Neural progenitor cell (in vitro differentiated cells): Measurements from ENCODE around the gene PDE4A.

Source experiments
- CTCF ChIP-seq: fragments of 200-600 bp; sonication (generic); IDR thresholded peaks from 2 replicates; pipeline ENCODE4 v1.5.1; 2017; ENCODE audit warnings: antibody characterized with exemption, mild to moderate bottlenecking
- EZH2 ChIP-seq: fragments of 200-600 bp; sonication (generic); IDR thresholded peaks from 2 replicates; pipeline ENCODE4 v1.6.1; 2017; ENCODE audit warnings: antibody characterized with exemption, mild to moderate bottlenecking, moderate library complexity

GRCh38 chr19:10395917-10396316 lies 24.4 kb upstream of the PDE4A start:
- TF ChIP-seq CTCF (no peak), EZH2 (no peak)
